Thoracic aorta (tissue), 2 donors: ENCODE results near the gene RFT1. TPM values are rescaled to one million over a fixed set of nuclear protein-coding genes. Genes with fewer than 3 reads are reported as not detected.

Source experiments
- ATAC-seq: fragments of 150-250 bp; one replicate; pipeline ENCODE4 v1.8.0; 2017; ENCODE audit warnings: low read depth; ENCODE audit not compliant: insufficient number of reproducible peaks, low FRiP score
- DNase-seq: peaks from one replicate; pipeline ENCODE4 v3.0.0-alpha.2; 2020; ENCODE audit warnings: low spot score
- H3K27ac ChIP-seq, 2 donors: fragments of 200-600 bp; sonication (generic); 1 replicate in 1 of 2; 2 replicates in 1 of 2; pipeline ENCODE4 v1.5.1; 2016; ENCODE audit warnings: mild to moderate bottlenecking in 2 of 2, moderate library complexity in 2 of 2
- H3K27me3 ChIP-seq: fragments of 200-600 bp; sonication (generic); replicated peaks from 2 replicates; pipeline ENCODE4 v1.6.0; 2016; ENCODE audit warnings: mild to moderate bottlenecking; ENCODE audit not compliant: insufficient read depth
- H3K36me3 ChIP-seq: fragments of 200-600 bp; sonication (generic); one replicate; pipeline ENCODE4 v1.5.1; 2016
- H3K4me1 ChIP-seq, 2 donors: fragments of 200-600 bp; sonication (generic); 1 replicate in 1 of 2; 2 replicates in 1 of 2; pipeline versions ENCODE4 v1.5.1 to v1.6.0; 2016; ENCODE audit warnings: low read depth in 2 of 2, mild to moderate bottlenecking in 1 of 2; ENCODE audit not compliant: control insufficient read depth in 1 of 2
- H3K4me3 ChIP-seq: fragments of 200-600 bp; sonication (generic); 2 replicates; pipeline ENCODE4 v1.5.1; 2016; ENCODE audit warnings: mild to moderate bottlenecking
- H3K9me3 ChIP-seq: fragments of 200-600 bp; sonication (generic); 2 replicates; pipeline ENCODE4 v1.5.1; 2016
- total RNA-seq, 2 donors: library from RNA; depleted of rRNA; stranded (reverse); fragments of >200 nt; gene quantifications; one replicate each; pipeline versions ENCODE4 v1.1.0 to v1.2.3, GENCODE V29; 2016
- TF ChIP-seq, protein P1 (sequence below): fragments of 200-600 bp; sonication (generic); IDR thresholded peaks from one replicate; pipeline ENCODE4 v1.5.1; 2019; ENCODE audit warnings: antibody characterized with exemption

The RFT1 gene
- total RNA-seq, 2 donors from 2014 or later, result 7.0 to 17.6 TPM

DNA sequence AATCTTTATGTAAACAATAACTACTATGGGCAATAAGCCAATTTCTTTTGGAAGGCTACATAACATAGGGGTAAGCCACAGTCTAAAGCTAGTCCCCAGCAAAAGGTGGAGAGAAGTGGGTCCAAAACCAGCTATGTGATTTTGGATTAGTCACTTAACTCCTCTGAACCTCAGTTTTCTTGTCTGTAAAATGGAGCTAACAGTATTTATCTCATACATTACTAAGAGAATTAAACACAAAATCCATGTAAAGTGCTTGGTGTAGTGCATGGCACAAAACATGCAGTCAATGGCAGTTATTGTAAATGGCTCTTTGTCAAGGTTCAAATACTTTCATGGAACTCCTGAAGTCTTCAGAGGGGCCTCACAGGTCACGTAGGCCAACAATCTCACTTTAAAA lies 13.3 kb downstream of the RFT1 start:
- Histone ChIP-seq H3K9me3 (no peaks in the 10 kb centered on the region), H3K27me3 (no peaks in the 10 kb centered on the region), H3K36me3 (peaks cover 40% of the 10 kb centered on the region), H3K27ac (no peak overlapping the region), H3K4me1 (no peaks in the 10 kb centered on the region), H3K4me3 (no peak overlapping the region)
- ATAC-seq (no peak), DNase-seq (no peak)
- TF ChIP-seq, protein P1, sequence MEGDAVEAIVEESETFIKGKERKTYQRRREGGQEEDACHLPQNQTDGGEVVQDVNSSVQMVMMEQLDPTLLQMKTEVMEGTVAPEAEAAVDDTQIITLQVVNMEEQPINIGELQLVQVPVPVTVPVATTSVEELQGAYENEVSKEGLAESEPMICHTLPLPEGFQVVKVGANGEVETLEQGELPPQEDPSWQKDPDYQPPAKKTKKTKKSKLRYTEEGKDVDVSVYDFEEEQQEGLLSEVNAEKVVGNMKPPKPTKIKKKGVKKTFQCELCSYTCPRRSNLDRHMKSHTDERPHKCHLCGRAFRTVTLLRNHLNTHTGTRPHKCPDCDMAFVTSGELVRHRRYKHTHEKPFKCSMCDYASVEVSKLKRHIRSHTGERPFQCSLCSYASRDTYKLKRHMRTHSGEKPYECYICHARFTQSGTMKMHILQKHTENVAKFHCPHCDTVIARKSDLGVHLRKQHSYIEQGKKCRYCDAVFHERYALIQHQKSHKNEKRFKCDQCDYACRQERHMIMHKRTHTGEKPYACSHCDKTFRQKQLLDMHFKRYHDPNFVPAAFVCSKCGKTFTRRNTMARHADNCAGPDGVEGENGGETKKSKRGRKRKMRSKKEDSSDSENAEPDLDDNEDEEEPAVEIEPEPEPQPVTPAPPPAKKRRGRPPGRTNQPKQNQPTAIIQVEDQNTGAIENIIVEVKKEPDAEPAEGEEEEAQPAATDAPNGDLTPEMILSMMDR, result no peak

- peaks cover 31% of the 10 kb centered on the region for H3K36me3 ChIP-seq
- H3K4me1 ChIP-seq, result no peaks in the 10 kb centered on the region
- H3K27me3 ChIP-seq, result no peaks in the 10 kb centered on the region
- H3K27ac ChIP-seq, result no peak overlapping the region
- no peaks in the 10 kb centered on the region for H3K9me3 ChIP-seq
- ATAC-seq, result no peak
- no peak overlapping the region for H3K4me3 ChIP-seq
- TF ChIP-seq, protein P1, result no peak
- no peak for DNase-seq
Observed at GRCh38 chr3:53114412-53115074, 15.7 kb downstream of the RFT1 start.

DNA sequence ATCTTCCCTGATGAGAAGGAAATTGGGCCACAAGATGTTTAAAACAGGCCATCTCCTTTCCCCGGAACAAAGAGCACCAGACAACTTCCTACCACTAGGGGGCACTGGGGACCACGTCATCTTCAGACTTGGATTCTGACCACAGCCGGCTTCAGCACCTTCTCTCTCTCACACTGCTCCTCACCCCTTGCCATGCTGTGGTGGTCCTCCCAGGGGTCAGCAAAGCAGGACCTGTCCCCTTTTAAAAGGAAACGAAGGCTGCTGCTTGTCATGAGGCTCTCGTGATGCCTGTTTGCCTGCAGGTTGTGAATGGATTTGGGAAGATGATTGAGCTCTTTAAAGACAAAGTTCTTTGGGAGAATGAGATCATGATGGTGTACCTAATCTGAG lies 16.2 kb downstream of the RFT1 start:
- DNase-seq (peak; percentile 42), ATAC-seq (peak; percentile 80)
- no peaks in the 10 kb centered on the region for H3K27me3 ChIP-seq
- H3K4me1 ChIP-seq, result no peaks in the 10 kb centered on the region
- H3K4me3 ChIP-seq, result no peak overlapping the region
- no peaks in the 10 kb centered on the region for H3K9me3 ChIP-seq
- TF ChIP-seq, protein P1, result peak; percentile 89
- peaks cover 26% of the 10 kb centered on the region for H3K36me3 ChIP-seq
- H3K27ac ChIP-seq, result no peak overlapping the region

DNA sequence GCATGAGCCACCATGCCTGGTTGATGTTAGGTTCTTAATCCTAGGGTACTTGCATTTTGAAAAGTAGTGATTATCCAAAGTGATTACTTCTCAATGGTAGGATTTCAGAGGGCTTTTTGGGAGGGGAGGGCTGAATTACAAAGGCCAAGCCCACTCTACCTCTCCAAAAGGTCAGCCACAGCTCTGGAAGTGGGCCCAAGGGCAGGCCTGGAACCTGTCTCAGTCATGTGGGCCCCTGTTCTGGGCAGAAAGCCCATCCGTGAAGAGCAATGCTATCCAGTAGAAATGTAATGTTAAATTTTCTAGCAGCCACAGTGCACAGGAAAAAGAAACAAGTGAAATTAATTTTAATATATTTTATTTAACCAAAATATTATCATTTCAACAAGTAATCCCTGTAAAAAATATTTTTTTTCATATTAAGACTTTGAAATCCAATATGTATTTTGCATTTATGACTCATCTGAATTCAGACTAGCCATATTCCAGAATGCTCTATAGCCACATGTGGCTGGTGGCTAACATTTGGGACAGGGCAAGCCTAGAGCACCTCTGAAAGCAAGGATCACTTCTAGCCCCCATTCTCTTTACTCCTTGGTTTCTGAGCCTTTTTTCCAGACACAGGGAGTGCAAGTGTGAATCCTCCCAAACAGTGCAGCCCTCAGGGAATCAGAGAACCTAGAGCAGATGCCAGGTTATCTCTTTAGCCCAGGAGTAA lies 16.8 kb downstream of the RFT1 start:
- Histone ChIP-seq H3K4me1 (no peaks in the 10 kb centered on the region), H3K36me3 (peaks cover 22% of the 10 kb centered on the region), H3K9me3 (no peaks in the 10 kb centered on the region), H3K27ac (no peak overlapping the region), H3K27me3 (no peaks in the 10 kb centered on the region), H3K4me3 (no peak overlapping the region)
- TF ChIP-seq, protein P1, result no peak
- DNase-seq (no peak), ATAC-seq (no peak)

DNA sequence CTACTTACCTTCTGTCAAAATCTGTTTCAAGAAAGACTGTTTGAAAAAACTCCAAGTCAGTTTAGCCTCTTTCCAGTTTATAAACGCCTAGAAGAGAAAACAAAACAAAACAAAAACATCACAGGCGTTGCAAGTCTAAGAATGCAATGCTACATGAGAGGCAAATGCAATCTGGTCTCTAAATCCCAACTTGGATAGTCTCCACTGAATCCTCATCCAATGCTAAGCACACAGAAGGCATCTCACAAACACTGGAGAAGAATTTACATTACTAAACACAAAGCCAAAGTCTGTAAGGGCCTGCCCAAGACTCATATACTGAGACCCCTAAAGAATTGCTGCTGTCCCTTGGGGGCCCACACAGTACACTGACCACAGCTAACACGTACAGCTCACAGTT lies 18.4 kb downstream of the RFT1 start:
- TF ChIP-seq, protein P1, result no peak
- peaks cover 15% of the 10 kb centered on the region for H3K36me3 ChIP-seq
- H3K4me1 ChIP-seq, result no peaks in the 10 kb centered on the region
- ATAC-seq (no peak), DNase-seq (no peak)
- H3K27me3 ChIP-seq, result no peaks in the 10 kb centered on the region
- H3K27ac ChIP-seq, result no peak overlapping the region
- no peaks in the 10 kb centered on the region for H3K9me3 ChIP-seq
- H3K4me3 ChIP-seq, result no peak overlapping the region
